Fibroblast of skin of abdomen (primary cell): ENCODE measurements around the gene BRMS1.
"Not testable (repeated sequence)": the region's sequence is repeated elsewhere in the genome, so short reads cannot be mapped to it uniquely, and the experiment has no call there.

Experiments used
- DNase-seq: peaks from one replicate; pipeline ENCODE4 v3.0.0-alpha.2; 2013

The BRMS1 gene

GRCh38 chr11:66363187-66363601 is 18.3 kb upstream of the BRMS1 start:
- no peak for DNase-seq

GRCh38 chr11:66362481-66363147 is 17.7 kb upstream of the BRMS1 start:
- DNase-seq: no peak

DNA sequence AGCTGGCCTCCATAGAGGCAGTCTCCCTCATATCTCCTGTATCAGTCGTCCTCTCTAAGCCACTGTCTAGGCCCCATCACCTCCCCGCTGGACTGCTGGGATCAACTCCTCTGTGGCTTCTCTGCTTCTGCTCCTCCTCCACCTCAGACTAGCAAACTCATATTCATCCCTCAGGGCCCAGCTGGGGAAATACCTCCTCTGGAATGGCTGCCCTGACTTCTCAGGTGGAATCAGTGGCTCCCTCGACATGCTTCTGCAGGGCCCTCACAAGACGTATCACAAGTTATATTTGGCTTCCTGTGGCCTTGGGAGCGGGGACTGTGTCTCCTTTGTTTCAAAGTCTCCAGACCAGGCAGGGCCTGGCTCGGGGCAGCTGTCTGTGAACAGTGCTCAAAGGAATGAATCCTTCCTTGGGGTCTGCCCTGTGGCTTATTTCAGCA is 16.6 kb upstream of the BRMS1 start:
- DNase-seq: no peak

DNA sequence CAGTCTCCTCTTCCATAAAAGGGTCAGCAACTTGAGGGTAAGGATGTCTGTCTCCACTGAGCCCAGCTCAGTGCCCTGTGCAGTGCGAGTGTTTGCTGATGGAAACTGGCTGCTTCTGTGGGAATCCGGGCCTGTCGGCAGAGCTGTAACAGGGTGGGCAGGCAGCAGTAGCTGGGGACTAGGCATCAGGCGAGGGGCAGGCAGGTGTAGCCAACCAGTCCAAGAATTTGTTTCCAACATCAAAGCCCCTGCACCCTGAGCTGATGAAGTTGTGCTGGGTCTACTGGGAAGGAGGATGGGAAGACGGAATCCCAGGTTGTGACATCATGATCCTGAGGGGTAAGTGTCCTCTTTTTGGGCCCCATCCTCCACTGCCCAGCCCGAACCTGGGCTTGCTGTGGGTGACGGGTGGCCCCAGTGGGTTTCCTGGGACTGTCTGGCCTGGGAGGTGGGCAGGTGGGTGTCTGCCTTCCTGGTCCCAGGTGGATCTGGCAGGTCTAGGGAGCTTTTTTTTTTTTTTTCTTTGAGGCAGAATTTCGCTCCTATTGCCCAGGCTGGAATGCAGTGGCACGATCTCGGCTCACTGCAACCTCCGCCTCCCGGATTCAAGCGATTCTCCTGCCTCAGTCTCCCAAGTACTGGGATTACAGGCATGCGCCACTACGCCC is 15.6 kb upstream of the BRMS1 start:
- no peak for DNase-seq

DNA sequence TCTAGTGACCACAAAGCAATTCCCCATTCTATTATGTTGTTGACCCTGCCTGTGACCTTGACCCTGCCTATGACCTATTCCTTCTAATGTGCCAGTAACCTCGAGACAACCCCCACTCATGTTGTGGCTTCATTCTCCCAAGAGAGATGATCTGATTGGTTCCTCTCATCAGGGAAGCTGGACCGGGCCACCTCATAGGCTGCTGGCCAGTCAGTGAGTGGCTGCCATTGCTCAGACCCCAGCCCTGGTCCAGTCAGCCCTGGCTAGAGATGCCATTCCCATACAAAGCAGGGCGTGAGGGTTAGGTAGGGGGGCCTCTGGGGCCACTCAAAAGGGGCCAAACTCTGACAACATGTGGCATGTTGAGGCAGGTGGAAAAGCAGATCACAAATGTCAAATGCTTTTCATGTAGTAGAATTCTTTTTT is 14.8 kb upstream of the BRMS1 start:
- no peak for DNase-seq

GRCh38 chr11:66350560-66351235 is 5.8 kb upstream of the BRMS1 start:
- DNase-seq: not testable (repeated sequence)

- DNase-seq: no peak
Measured at GRCh38 chr11:66349084-66349386, 4.1 kb upstream of the BRMS1 start.

- DNase-seq: peak; percentile 95
Measured at GRCh38 chr11:66347425-66348276, 2.7 kb upstream of the BRMS1 start, which contains the start of gene B4GAT1. Gene B4GAT1 (minus strand): TSS chr11:66347629. CDS start chr11:66347545, 84 bp downstream.

- DNase-seq: no peak
Measured at GRCh38 chr11:66346476-66347424, 1.8 kb upstream of the BRMS1 start.

GRCh38 chr11:66345316-66345649 is 379 bp upstream of the BRMS1 start:
- no peak for DNase-seq

DNA sequence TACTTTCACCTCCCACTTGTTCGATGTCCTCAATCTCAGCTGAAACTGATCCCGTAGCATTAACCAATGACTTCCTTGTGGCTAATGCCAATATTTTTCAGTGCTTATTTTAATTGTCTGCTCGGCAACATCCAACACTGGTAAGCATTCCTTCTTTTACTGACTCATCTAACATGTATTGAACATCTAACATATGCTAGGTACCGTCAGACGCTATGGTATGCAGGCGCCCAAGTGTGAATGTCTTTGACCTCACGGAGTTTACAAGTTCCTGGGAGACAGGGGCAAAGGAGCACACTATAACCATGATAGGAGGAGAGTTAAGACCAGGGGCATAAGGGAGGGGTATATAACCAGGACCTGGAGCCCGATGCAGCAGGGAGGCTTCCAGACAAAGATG is 1.7 kb downstream of the BRMS1 start:
- DNase-seq: no peak

- DNase-seq: no peak
Measured at GRCh38 chr11:66341502-66342126, 3.3 kb downstream of the BRMS1 start.

DNA sequence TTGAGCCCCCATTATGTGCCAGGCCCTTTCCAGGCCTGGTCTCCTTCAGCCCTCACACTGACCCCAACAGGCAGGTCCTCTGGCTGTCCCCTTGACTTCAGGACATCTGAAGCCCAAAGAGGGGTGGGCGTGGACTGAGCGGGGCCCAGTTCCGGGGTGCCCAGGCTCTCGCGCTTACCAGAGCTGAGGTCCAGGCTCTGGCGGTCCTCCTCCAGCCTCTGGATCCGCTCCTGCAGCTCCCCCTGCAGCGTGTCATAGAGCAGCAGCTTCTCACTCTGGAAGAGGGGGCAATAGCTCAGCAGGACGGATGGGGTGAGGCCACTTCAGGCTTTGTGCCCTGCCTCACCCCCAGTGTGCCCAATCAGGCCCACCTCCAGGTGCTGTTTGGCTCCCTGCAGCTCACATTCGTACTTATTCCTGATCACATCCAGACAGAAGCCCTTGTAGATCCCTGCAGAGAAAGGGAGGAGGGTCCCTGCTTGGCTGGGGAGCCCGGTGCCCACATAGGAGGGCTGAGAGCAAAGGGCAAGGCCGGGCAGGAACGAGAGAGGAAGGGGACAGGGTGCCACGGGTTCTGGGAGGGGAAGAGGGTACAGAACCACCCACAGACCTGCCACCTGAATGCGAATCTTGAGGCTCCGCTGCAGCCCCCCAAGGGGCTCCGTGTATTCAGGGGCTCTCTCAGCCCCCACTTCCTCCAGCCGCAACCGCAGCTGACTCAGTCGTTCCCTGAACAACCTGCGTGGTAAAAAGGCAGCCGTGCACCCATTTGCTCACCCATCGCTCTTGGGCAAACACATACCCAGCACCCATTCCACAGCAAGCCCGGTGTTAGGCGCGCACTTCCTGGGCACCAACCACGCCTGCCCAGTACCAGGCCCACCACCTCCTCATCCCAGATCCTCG is 4.1 kb downstream of the BRMS1 start:
- no peak for DNase-seq

- no peak for DNase-seq
Measured at GRCh38 chr11:66339686-66340483, 5.0 kb downstream of the BRMS1 start.

GRCh38 chr11:66339162-66339675 is 5.7 kb downstream of the BRMS1 start:
- DNase-seq: no peak

GRCh38 chr11:66338276-66339161 is 6.4 kb downstream of the BRMS1 start:
- no peak for DNase-seq

GRCh38 chr11:66337103-66337899 is 7.6 kb downstream of the BRMS1 start:
- DNase-seq: no peak
